ENCODE data around the gene NSG1. TPM values are rescaled to one million over a fixed set of nuclear protein-coding genes. Genes with fewer than 3 reads are reported as not detected.

NSG1 gene
- total RNA-seq, 1 donor from 2014 or later = 24.5 TPM

- no peaks in the 10 kb centered on the region for H3K4me1 Mint-ChIP-seq
- DNase-seq (ENCODE audit: low read depth, low spot score) = no peak
- H3K27ac Mint-ChIP-seq (ENCODE audit: unreplicated experiment) = peak overlapping the region; percentile 62
- H3K9me3 Mint-ChIP-seq = no peaks in the 10 kb centered on the region
- no peaks in the 10 kb centered on the region for H3K36me3 Mint-ChIP-seq (ENCODE audit: low read depth)
- TF ChIP-seq CTCF (conservative IDR thresholded peaks at IDR 0.05) = no peak
- H3K27me3 Mint-ChIP-seq (ENCODE audit: low read depth) = peaks cover 41% of the 10 kb centered on the region
- H3K4me3 Mint-ChIP-seq = no peak overlapping the region
Observed at GRCh38 chr4:4377732-4378460, 9.0 kb upstream of the NSG1 start.

- H3K27me3 Mint-ChIP-seq (ENCODE audit: low read depth) = peaks cover 58% of the 10 kb centered on the region
- no peaks in the 10 kb centered on the region for H3K36me3 Mint-ChIP-seq (ENCODE audit: low read depth)
- no peaks in the 10 kb centered on the region for H3K9me3 Mint-ChIP-seq
- TF ChIP-seq CTCF (conservative IDR thresholded peaks at IDR 0.05) = no peak
- H3K27ac Mint-ChIP-seq (ENCODE audit: unreplicated experiment) = no peak overlapping the region
- peak overlapping the region; percentile 52 for H3K4me3 Mint-ChIP-seq
- DNase-seq (ENCODE audit: low read depth, low spot score) = no peak
- H3K4me1 Mint-ChIP-seq = no peaks in the 10 kb centered on the region
Observed at GRCh38 chr4:4379540-4380087, 7.3 kb upstream of the NSG1 start.

GRCh38 chr4:4383085-4383484 is 3.8 kb upstream of the NSG1 start:
- H3K9me3 Mint-ChIP-seq = no peaks in the 10 kb centered on the region
- H3K4me1 Mint-ChIP-seq = peaks cover 10% of the 10 kb centered on the region
- H3K36me3 Mint-ChIP-seq (ENCODE audit: low read depth) = no peaks in the 10 kb centered on the region
- peaks cover 67% of the 10 kb centered on the region for H3K27me3 Mint-ChIP-seq (ENCODE audit: low read depth)
- no peak for TF ChIP-seq CTCF (conservative IDR thresholded peaks at IDR 0.05)
- no peak overlapping the region for H3K27ac Mint-ChIP-seq (ENCODE audit: unreplicated experiment)
- peak overlapping the region; percentile 42 for H3K4me3 Mint-ChIP-seq
- DNase-seq (ENCODE audit: low read depth, low spot score) = no peak

- peak; percentile 51 for TF ChIP-seq CTCF (conservative IDR thresholded peaks at IDR 0.05)
- no peak for DNase-seq (ENCODE audit: low read depth, low spot score)
- peaks cover 13% of the 10 kb centered on the region for H3K4me1 Mint-ChIP-seq
- H3K9me3 Mint-ChIP-seq = no peaks in the 10 kb centered on the region
- H3K36me3 Mint-ChIP-seq (ENCODE audit: low read depth) = no peaks in the 10 kb centered on the region
- H3K4me3 Mint-ChIP-seq = peak overlapping the region; percentile 74
- peaks cover 80% of the 10 kb centered on the region for H3K27me3 Mint-ChIP-seq (ENCODE audit: low read depth)
- no peak overlapping the region for H3K27ac Mint-ChIP-seq (ENCODE audit: unreplicated experiment)
Observed at GRCh38 chr4:4384837-4385236, 2.1 kb upstream of the NSG1 start.

GRCh38 chr4:4385729-4386295 is 1.1 kb upstream of the NSG1 start:
- Mint-ChIP-seq H3K9me3 (no peaks in the 10 kb centered on the region), H3K27ac (ENCODE audit: unreplicated experiment) (no peak overlapping the region), H3K36me3 (ENCODE audit: low read depth) (no peaks in the 10 kb centered on the region), H3K4me3 (peak overlapping the region; percentile 88), H3K4me1 (peaks cover 13% of the 10 kb centered on the region), H3K27me3 (ENCODE audit: low read depth) (peaks cover 85% of the 10 kb centered on the region)
- no peak for TF ChIP-seq CTCF (conservative IDR thresholded peaks at IDR 0.05)
- DNase-seq (ENCODE audit: low read depth, low spot score) = no peak
